NCI-H345 (cell line): Measurements from ENCODE around the gene MYLK.

Experiments used
- DNase-seq: peaks from one replicate; lab custom pipeline; 2025; lab: John Stamatoyannopoulos, UW

MYLK gene

GRCh38 chr3:123642182-123642956 is 241.8 kb downstream of the MYLK start:
- DNase-seq = no peak

DNA sequence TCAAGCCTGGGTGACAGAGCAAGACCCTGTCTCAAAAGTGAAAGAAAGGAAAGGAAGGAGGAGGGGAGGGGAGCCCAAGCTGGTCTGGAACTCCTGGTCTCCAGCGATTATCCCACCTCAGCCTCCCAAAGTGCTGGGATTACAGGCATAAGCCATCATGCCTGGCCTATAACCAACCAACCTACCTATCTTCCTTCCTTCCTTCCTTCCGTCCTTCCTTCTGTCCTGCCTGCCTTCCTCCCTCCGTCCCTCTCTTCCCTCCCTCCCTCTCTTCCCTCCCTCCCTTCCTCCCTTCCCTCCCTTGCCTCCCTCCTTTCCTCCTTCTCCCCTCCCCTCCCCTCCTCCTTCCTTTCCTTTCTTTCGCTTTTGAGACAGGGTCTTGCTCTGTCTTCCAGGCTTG is 242.6 kb downstream of the MYLK start:
- DNase-seq = no peak

DNA sequence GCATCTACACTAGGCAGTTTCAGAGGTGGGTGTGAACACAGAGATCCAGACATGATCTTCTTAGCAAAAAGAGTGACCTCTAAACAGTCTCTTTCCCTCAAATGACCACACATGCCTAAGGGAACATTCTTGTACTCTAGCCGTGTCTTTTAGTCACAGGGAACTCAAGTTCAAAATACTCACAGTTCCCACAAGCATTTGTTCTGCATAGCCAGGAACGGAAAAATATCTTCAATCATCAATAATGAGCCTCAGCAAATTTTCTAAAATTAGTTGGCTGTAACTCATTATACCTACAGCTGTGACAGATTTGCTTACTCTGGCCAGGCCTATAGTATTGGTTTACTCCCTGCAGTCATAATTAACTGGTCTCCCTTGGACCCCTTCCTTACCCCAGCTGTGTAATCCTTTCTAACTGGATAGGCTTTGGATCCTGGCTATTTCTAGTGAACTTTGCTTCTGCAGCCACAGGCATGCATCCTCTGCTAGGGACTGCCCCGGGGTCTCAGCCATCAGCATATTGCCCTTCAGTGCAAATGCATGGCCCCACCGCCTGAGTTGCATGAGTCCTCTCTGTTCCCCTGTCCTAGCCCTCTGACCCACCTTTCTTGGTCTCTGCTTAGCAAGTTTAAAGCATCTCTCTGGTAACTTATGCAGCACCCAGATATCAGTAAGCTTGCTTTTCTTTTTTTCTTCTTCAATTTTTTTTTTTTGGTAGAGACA is 243.2 kb downstream of the MYLK start:
- DNase-seq = no peak

GRCh38 chr3:123640311-123640710 is 243.8 kb downstream of the MYLK start:
- DNase-seq = no peak

GRCh38 chr3:123638936-123639689 is 245.0 kb downstream of the MYLK start:
- no peak for DNase-seq

DNA sequence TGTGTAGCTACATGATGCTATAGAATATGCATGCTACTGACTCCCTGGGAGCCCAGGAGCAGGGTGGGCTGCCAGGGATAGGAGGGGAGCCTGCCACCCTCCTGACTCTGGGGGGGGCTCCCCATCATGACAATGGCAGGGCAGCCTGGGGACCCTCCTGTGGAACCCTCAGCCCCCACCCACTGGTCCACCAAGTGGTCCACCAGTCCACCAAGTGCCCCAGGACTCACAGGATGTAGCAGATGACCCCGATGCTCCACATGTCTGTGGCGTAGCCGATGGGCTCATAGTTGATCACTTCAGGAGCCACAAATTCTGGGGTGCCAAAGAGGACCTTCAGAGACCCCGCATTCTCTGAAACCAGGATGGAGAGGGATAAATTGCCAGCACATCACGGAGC is 246.3 kb downstream of the MYLK start:
- no peak for DNase-seq

DNA sequence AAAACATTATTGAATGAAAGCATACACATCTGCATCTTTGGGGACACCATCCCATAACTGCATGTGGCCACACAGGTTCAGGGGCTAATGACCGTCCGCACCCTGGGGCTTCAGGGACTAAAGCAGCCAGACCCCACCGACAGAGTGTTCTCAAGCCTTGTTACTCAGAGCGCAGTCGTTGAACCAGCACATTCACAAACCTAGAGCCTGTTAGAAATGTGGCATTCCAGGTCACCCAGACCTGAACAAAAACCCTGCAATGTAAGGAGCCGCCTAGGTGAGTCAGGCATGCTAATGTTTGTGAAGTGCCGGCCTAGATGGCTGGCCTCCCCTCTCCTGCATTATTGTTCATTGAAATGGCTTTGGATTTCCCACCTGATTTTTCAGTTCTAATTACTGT is 247.0 kb downstream of the MYLK start:
- no peak for DNase-seq

- DNase-seq = no peak
Measured at GRCh38 chr3:123636431-123636841, 247.7 kb downstream of the MYLK start.

- DNase-seq = no peak
Measured at GRCh38 chr3:123635717-123636116, 248.4 kb downstream of the MYLK start.

DNA sequence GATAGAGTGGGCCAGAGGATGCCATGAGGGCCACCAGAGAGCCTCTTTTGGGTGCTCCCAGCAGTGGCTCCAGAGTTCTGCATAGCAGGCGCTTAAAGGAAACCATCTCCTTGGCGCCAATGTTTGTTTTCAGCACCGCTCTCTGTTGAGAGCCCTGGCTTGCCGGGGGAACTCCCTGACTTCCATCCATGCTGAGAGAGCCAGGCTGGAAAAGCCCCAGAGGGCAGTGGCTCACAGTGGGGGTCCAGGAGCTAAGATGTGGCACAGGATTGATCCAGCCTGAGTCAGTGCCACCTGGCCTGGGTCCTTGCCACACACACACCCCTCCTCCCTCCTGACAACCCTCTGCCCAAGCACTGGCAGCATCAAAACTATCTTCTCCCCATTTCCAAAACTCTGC is 248.9 kb downstream of the MYLK start:
- DNase-seq = peak; percentile 72

DNA sequence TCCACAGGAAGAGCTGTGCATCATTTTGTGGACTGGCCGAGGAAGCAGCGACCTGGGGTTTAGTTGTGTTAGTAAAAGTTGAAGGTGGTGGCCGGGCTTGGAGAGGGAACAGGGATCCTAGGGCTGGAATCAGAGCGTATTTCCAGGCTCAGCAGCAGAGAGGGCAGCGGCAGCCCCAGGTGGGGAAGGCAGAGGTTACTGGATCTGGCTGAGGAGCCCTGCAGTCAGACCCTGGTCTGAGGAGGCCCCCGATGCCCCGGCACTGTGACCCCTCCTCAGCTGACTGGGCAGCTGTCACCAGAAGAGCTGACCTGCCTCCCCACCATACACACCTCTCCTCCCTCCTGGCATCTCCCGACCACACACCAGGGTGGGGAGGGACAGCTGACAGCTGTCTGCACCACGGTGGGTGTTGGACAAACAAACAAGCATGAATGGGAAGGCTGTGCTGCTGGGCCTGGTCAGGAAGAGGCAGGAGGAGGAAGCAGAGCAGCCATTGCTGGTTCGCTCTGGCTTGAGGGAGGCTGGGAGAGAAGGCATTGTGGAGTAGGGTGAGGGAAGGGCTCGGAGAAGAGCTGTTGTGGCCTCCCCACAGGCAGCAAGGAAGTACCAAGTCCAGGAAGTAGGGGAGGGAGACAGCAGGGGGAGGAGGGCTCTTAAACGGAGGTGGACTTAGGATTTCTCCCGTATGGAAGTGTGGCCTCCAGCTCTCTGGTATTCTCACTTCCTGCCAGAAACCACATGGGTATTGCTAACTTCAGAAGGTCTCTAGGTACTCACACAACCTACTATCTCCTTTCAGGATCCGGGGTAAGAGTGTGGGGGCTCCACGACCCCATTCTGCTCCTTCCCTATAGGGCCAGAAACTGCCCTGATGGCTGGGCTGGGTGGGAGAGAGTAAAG is 249.7 kb downstream of the MYLK start:
- DNase-seq = peak; percentile 2

GRCh38 chr3:123633530-123633929 is 250.6 kb downstream of the MYLK start:
- DNase-seq = no peak

- DNase-seq = no peak
Measured at GRCh38 chr3:123632161-123632655, 251.9 kb downstream of the MYLK start.

DNA sequence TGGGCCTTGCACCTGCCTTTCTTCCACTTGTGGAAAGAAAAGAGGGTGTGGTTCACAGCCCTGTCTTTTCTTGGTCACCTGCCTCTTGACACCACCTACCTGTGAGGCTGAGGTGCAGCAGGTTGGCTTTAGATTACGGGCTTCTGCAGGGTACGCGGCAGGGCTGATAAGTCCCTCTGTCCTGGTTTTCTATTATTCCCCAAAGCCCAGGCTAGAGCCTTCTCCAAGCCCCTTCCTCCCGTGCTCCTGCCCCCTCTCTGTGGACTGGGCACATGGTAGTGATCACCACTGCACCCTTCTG is 254.4 kb downstream of the MYLK start:
- DNase-seq = no peak

- no peak for DNase-seq
Measured at GRCh38 chr3:123628996-123629746, 255.0 kb downstream of the MYLK start.

DNA sequence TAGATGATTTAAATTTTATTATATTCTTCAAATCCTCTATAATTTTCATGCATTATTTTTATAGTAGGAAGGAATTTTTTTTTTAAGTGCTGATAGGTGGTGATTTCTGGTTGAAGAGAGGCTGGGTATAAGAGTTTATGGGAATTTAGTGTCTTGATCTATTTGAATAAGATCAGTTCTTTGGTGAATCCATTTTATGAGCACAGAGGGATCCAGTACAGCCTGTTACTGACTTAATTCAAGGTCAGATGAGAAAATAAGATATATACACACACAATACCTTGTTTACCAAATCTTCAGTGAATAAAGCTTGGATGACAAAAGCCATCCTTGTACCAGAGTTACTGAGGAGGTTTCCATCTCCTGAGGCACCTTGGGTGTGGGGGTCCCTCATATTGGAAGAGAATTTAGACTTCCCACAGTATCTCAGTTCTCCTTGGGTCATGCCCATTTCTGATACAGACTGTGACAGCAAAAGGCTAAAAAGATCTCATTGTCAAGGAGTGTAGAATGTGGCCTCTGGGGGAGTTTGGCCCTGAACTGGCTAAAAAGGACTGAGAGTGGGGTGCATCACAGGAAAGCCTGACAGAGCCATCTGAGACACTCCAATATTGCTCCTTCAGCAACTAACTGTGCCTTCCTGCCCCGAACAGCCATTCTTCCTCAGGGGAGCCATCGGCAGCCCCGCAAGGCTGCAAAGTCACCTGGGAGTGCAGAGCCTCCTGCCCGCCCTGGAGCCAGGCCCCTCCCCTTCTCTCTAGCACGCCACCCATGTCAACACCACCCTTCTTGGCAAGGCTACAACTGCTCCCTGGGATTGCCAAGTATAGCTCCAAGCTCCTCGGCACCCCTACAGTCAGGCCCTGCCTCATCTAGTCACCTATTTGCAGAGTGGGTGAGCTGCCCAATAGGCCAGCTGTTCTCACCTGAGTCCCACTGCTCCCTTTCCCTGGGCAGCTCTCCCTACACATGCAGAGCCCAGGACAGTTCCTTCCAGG is 256.2 kb downstream of the MYLK start:
- no peak for DNase-seq

GRCh38 chr3:123626881-123627280 is 257.3 kb downstream of the MYLK start:
- DNase-seq = no peak

DNA sequence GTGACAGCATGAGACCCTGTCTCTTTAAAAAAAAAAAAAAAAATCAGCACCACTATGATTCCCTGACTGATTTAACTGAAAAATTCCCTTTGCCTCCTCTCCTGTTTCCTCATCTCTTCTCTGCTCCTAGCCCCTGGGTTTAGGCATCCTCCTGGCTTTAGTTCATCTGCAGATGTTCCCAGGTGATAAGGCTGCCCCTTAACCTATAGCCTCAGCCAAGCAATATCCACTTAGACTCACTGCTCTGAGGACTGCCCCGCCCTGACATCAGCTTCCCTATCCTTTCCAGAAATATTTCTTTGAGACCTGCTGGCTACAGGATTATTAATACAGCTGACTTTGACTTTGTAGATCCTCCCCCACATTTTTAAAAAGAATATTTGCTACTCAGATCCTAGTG is 259.8 kb downstream of the MYLK start:
- no peak for DNase-seq

GRCh38 chr3:123623346-123623880 is 260.7 kb downstream of the MYLK start:
- DNase-seq = no peak

- no peak for DNase-seq
Measured at GRCh38 chr3:123622766-123623165, 261.4 kb downstream of the MYLK start.
